GM21528 (cell line): Measurements from ENCODE around the gene PRH2.

Experiments
- ATAC-seq: cut with Tn5 transposase; IDR thresholded peaks from one replicate; pipeline ENCODE4 v1.9.1; 2021; ENCODE audit warnings: mild to moderate bottlenecking, moderate library complexity; ENCODE audit not compliant: unreplicated experiment, low FRiP score

Gene PRH2

GRCh38 chr12:10959804-10960203, 30.8 kb downstream of the PRH2 start:
- no peak for ATAC-seq

GRCh38 chr12:10960211-10960610, 31.2 kb downstream of the PRH2 start:
- ATAC-seq = no peak

- no peak for ATAC-seq
Observed at GRCh38 chr12:10965476-10965875, 36.4 kb downstream of the PRH2 start.

- ATAC-seq = no peak
Observed at GRCh38 chr12:10966314-10966713, 37.3 kb downstream of the PRH2 start.

- ATAC-seq = no peak
Observed at GRCh38 chr12:10967409-10967808, 38.4 kb downstream of the PRH2 start.

GRCh38 chr12:10968765-10969456, 39.9 kb downstream of the PRH2 start:
- no peak for ATAC-seq

- ATAC-seq = no peak
Observed at GRCh38 chr12:10974965-10975364, 45.9 kb downstream of the PRH2 start.

GRCh38 chr12:10982244-10982643, 53.2 kb downstream of the PRH2 start:
- no peak for ATAC-seq
